GM21367 (cell line): ENCODE results near the gene LPAR1.

Experiments used
- ATAC-seq: cut with Tn5 transposase; IDR thresholded peaks from one replicate; pipeline ENCODE4 v1.9.1; 2021; ENCODE audit not compliant: unreplicated experiment

The LPAR1 gene

GRCh38 chr9:110923601-110924000, 114.7 kb downstream of the LPAR1 start:
- no peak for ATAC-seq

GRCh38 chr9:110922145-110922544, 116.1 kb downstream of the LPAR1 start:
- ATAC-seq = no peak

GRCh38 chr9:110921705-110922104, 116.6 kb downstream of the LPAR1 start:
- no peak for ATAC-seq

- no peak for ATAC-seq
Observed at GRCh38 chr9:110919609-110920008, 118.7 kb downstream of the LPAR1 start.

DNA sequence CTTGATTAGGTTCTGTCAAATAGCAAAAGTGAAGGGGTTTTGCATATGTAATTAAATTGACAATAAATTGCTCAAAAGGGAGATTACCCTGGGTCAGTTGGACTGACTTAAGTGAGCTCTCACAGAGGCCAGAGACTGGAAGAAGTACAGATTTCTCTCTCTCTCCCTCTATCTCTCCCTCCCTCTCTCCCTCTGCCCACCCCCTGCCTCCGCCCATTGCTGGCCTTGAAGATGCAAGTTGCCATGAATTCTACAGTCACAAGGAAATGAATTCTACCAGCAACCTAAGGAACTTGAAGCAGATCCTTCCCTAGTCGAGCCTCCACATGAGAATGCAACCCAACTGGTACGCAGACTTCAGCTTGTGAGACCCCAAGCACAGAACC, 119.2 kb downstream of the LPAR1 start:
- no peak for ATAC-seq

DNA sequence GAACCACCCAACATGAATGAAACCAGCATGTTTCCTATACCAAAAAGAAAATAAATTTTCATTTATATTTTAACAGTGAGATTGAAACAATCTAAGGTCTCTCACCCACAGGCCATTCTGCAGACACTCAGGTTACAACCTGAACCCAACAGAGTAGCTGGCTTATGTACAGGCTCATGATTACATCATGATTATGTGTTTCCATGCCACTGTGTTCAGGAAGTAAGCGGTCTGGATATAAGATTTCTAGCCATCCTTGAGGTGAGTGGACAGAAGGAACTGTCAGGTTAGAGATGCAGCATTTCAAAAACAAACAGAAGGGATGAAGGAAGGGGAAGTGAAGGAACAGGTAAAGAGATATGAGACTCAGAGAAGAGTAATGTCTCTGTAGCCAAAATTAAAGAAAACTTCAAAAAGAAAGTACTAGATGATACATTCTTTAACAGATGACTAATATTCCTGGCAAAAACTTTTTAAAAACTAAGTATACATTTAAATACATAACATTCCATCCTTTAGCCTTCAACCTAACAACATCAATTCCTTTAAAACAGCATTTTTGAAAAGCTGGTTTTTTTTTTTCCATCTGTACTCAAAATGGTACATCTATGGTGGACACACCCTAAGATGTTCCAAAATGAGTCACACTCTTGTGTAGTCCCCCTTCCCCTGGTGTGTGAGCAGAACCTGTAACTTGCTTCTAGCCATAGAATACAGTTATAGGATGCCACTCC, 119.8 kb downstream of the LPAR1 start:
- no peak for ATAC-seq

DNA sequence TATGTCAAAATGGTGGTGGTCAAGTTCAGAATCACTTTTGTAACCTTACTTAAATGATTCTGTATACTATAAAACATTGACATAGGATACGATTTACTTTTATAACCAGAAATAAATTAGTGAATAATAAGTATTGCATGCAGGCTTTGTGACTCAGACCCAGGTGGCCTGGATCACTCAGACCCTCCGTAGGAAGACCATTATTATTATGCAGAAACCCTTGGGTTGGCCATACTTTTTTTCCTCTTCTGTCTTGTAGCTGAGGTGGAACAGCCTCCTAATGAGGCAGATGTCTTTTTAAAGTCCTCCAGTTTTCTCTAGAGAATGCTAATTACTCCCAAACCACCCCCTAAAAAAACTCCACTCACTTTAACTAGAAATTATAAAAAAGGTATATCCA, 121.9 kb downstream of the LPAR1 start:
- ATAC-seq = no peak

GRCh38 chr9:110912419-110913291, 125.6 kb downstream of the LPAR1 start:
- no peak for ATAC-seq

GRCh38 chr9:110911659-110912418, 126.4 kb downstream of the LPAR1 start:
- ATAC-seq = no peak

DNA sequence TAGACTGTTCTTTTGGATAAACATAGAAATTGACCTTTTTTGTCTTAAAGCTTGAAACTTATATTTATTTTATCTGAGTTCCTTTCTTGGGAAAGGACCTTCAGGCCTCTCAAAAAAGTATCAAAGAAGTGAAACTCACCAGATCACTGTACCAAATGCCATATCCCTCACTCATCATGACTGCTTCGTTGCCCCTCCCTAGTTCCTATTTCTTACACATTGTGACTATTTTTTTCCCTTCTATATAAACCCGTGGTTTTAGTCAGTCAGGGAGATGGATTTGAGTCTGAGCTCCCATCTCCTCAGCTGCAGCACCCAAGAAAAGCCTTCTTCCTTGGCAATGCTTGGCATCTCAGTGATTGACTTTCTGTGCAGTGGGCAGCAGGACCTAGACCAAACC, 129.4 kb downstream of the LPAR1 start:
- ATAC-seq = no peak

DNA sequence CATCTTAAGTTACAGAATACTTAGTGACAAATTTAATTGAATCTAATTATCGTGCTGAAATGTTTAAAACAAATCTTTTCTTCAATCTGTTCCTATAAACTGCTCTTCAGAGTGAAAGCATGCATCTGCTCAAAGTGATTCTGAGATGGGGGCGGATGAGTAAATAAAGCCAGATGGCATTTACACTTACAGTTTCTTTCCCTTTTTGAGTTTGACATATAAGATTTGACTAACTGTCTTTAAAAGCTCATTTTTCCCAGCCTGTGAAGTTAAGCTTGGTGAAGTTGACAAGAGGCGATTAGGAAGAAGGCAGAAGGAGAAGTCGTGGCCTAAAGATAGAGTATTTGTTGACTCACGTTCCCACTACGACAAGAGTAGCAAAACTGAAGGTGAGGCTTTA, 137.4 kb downstream of the LPAR1 start:
- no peak for ATAC-seq

DNA sequence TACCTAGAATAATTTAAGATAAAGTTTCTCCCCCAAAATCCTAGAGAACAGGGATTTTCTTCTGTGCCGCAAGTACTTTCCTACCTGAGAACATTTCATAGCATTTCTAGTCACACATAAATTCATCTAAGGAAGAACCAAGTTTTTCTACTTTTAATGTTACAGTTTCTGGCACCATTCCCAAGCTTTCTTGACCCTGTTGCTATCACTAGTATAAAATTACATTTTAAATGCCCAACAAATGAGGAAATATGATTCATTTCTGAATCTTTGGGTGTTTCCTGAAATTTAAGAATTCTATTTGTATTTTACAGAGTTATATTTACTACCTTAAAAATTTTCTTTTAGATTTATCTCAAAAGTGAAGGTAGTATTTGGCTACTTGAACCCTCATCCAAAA, 137.8 kb downstream of the LPAR1 start:
- ATAC-seq = no peak

- ATAC-seq = no peak
Observed at GRCh38 chr9:110898866-110899265, 139.4 kb downstream of the LPAR1 start.

DNA sequence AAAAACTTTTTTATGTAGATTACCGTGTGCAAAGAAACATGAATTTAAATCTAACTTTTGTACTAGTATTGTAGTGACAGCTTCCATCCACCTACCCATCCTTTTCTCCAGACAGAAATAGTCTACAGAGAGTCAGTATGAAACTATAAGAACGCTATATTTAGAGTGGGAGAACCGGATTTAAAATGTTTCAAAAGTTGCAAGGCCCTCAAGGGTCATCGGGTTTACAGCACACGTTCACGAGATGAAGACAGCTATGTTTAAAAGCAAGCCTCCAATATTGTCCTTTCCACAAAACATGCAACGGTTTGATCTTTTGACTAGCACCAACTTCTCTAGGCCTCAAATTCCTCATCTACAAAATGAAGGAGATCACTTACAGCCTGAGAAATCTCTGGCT, 139.9 kb downstream of the LPAR1 start:
- ATAC-seq = no peak

- ATAC-seq = no peak
Observed at GRCh38 chr9:110897943-110898342, 140.3 kb downstream of the LPAR1 start.

DNA sequence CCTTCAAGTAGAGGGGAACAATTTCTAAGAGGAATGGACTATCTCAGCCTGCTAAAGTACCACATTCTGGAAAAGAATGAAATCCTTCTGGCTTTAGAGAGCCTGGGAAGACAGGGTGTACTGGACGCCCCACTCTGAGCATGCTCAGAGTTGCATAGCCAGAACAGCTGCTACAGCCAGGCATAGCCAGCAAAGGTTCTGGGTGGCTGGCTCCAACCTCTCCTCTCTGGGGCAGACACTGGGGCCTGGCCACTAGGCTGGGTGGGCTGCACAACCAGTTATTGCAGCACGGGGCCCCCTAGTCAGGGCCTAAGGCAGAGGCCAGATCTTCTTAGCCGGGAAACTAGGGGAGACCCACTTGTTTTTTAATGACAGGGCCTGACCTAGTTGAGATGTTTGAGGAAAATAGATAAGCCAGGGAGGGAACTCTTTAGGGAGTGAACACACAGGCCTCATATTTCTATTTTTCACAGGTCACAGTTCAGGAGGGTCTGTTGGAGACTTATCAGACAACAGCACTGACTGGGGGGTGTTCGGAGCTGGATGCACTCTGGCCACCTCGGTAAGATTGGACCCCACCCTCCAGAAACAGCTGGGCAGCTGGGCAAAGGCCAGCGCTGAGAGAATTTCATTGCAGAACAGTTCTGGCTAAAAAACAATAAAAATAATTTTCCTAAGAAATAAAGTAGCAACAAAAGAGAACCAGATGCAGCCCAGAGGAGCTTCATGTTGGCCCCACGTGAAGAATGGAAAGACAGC, 142.9 kb downstream of the LPAR1 start:
- ATAC-seq = no peak

DNA sequence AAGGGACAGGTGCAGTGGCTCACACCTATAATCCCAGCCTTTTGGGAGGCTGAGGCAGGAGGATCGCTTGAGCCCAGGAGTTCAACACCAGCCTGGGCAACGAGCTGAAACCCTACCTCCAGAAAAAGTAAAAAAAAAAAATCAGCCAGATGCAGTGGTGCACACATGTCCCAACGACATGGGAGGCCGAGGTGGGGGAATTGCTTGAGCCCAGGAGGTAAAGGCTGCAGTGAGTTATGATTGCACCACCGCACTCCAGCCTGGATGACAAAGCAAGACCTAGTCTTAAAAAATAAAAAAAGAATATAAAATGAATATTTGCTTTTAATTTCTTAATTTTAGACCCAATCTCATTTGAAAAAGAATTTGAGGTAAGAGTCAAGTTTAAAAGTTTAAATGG, 143.5 kb downstream of the LPAR1 start:
- no peak for ATAC-seq

DNA sequence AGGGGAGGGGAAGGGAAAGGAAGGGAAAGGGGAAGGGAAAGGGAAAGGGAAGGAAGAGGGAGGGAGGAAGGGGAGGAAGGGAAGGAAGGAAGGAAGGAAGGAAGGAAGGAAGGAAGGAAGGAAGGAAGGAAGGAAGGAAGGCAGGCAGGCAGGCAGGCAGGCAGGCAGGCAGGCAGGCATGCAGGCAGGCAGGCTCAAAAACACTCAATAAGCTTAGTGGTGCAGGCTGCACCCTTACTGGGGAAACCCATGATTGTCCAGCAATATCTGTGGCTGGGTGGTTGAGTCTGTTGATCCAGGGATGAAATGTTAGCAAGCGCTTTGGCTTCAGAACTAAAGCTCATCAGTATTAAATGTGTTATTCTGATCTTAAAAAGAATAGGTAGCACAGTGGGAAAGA, 145.6 kb downstream of the LPAR1 start:
- ATAC-seq = no peak

DNA sequence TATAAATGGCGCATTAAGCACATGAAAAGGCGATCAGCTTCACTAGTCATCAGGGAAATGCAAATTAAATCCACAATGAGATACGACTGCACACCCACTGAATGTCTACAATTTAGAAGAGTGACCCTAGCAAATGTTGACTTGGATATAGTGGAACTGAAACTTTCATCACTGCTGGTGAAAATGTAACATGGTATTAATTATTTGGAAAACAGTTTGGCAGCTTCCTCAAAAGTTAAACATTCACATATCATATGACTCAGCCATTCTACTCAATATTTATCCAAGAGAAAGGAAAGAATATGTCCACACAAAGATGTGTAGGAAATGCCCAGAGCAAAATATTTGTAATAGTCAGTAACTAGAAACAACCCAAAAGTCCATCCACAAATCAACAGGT, 146.5 kb downstream of the LPAR1 start:
- ATAC-seq = no peak

- no peak for ATAC-seq
Observed at GRCh38 chr9:110890416-110890815, 147.9 kb downstream of the LPAR1 start.

GRCh38 chr9:110887276-110887675, 151.0 kb downstream of the LPAR1 start:
- no peak for ATAC-seq
